ENCODE results near the gene TSPO. TPM values are rescaled to one million over a fixed set of nuclear protein-coding genes. Genes with fewer than 3 reads are reported as not detected.

The TSPO gene
- total RNA-seq, 1 experiment from 2014 or later = 144 TPM

DNA sequence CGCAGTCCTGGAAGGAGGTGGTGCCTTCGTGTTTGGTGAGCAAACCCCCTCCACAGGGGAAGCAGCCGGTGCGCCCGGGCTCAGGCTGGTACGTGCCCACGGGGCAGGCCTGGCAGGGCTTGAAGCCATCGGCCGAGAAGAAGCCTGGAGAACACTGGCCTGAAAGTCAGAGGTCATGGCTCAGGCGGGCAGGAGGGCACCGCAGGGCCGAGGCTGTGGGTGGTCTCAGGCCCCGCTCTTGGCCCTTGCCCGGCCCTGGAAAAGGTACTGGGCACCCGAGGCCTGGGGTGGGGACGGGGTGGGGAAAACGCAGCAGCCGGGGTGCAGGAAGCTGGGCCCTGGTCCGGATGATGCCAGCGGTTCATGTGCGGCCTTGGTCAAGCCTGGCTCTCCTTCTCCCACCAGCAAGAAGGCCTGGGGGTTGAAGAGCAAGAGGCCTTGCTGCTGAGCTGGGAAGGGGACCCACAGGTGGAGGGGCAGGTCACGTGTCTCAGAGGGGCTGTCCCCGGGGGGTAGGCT lies 61.1 kb downstream of the TSPO start:
- no peaks in the 10 kb centered on the region for H3K27me3 ChIP-seq (ENCODE audit: control insufficient read depth, insufficient read depth, low read length)
- H3K4me1 ChIP-seq (ENCODE audit: control insufficient read depth, insufficient read depth, low read length) = no peaks in the 10 kb centered on the region
- intact Hi-C loops (cut with micrococcal nuclease; ENCODE audit: unreplicated experiment) = no loop called here
- ATAC-seq (no peak), DNase-seq (ENCODE audit: low read depth, low spot score) (no peak)
- in situ Hi-C loops (cut with HindIII; ENCODE audit: low pct_unique_long_range_greater_than_20kb, low sequenced_read_pairs) = no loop called here
- POLR2A ChIA-PET = no interaction called here
- no peak overlapping the region for H3K27ac ChIP-seq (ENCODE audit: low read length)
- no peak overlapping the region for H3K4me3 ChIP-seq (ENCODE audit: low read depth in 2 of 2, low read length in 2 of 2)
- no TSS peak for BruUV-seq (replicated peaks)
- H3K36me3 ChIP-seq (ENCODE audit: control insufficient read depth, insufficient read depth, low read length) = no peaks in the 10 kb centered on the region
- H3K9me3 ChIP-seq (ENCODE audit: control insufficient read depth, insufficient read depth, low read depth, low read length) = no peaks in the 10 kb centered on the region
- no peak for TF ChIP-seq TCF7L2 (IDR thresholded peaks at IDR 0.05; ENCODE audit: low read depth, low read length)
- TF ChIP-seq SIN3A (IDR thresholded peaks at IDR 0.05; ENCODE audit: borderline replicate concordance, insufficient read depth, low read depth, low read length) = no peak
- TF ChIP-seq POLR2AphosphoS5 (IDR thresholded peaks at IDR 0.05; ENCODE audit: low read depth, low read length) = no peak
- TF ChIP-seq, protein P1, sequence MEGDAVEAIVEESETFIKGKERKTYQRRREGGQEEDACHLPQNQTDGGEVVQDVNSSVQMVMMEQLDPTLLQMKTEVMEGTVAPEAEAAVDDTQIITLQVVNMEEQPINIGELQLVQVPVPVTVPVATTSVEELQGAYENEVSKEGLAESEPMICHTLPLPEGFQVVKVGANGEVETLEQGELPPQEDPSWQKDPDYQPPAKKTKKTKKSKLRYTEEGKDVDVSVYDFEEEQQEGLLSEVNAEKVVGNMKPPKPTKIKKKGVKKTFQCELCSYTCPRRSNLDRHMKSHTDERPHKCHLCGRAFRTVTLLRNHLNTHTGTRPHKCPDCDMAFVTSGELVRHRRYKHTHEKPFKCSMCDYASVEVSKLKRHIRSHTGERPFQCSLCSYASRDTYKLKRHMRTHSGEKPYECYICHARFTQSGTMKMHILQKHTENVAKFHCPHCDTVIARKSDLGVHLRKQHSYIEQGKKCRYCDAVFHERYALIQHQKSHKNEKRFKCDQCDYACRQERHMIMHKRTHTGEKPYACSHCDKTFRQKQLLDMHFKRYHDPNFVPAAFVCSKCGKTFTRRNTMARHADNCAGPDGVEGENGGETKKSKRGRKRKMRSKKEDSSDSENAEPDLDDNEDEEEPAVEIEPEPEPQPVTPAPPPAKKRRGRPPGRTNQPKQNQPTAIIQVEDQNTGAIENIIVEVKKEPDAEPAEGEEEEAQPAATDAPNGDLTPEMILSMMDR (IDR thresholded peaks at IDR 0.05) = no peak
- TF ChIP-seq, protein P2, sequence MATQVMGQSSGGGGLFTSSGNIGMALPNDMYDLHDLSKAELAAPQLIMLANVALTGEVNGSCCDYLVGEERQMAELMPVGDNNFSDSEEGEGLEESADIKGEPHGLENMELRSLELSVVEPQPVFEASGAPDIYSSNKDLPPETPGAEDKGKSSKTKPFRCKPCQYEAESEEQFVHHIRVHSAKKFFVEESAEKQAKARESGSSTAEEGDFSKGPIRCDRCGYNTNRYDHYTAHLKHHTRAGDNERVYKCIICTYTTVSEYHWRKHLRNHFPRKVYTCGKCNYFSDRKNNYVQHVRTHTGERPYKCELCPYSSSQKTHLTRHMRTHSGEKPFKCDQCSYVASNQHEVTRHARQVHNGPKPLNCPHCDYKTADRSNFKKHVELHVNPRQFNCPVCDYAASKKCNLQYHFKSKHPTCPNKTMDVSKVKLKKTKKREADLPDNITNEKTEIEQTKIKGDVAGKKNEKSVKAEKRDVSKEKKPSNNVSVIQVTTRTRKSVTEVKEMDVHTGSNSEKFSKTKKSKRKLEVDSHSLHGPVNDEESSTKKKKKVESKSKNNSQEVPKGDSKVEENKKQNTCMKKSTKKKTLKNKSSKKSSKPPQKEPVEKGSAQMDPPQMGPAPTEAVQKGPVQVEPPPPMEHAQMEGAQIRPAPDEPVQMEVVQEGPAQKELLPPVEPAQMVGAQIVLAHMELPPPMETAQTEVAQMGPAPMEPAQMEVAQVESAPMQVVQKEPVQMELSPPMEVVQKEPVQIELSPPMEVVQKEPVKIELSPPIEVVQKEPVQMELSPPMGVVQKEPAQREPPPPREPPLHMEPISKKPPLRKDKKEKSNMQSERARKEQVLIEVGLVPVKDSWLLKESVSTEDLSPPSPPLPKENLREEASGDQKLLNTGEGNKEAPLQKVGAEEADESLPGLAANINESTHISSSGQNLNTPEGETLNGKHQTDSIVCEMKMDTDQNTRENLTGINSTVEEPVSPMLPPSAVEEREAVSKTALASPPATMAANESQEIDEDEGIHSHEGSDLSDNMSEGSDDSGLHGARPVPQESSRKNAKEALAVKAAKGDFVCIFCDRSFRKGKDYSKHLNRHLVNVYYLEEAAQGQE (IDR thresholded peaks at IDR 0.05; ENCODE audit: insufficient read depth in 1 of 2, low read depth in 2 of 2, low read length in 1 of 2) = no peak
- CTCF ChIA-PET = interaction anchor here (0.6 to 0.9 kb wide), 3 partner anchors 11 to 19 kb away, joined by 3 to 12 read pairs (median 4); no protein-coding TSS in a partner anchor

Other genes starting within 250 kb of the TSPO start
- gene PACSIN2, start 136.4 kb upstream of the TSPO start, total RNA-seq (2021; ENCODE audit: unreplicated experiment) = 60.2 TPM
- 4.6 TPM for gene TTLL1, start 62.2 kb upstream of the TSPO start, total RNA-seq (2021; ENCODE audit: unreplicated experiment)
- gene BIK, start 40.8 kb upstream of the TSPO start, total RNA-seq (2021; ENCODE audit: unreplicated experiment) = 0.18 TPM
- gene MCAT, start 8.2 kb upstream of the TSPO start, total RNA-seq (2021; ENCODE audit: unreplicated experiment) = 16.3 TPM
- 26.3 TPM for gene TTLL12, start 35.6 kb downstream of the TSPO start, total RNA-seq (2021; ENCODE audit: unreplicated experiment)
- gene SCUBE1, start 191.8 kb downstream of the TSPO start, total RNA-seq (2021; ENCODE audit: unreplicated experiment) = not detected

All from Panc1 (cell line).